Thyroid gland (tissue), 4 donors: ENCODE data around the gene NUDT21.

Source experiments
- CTCF ChIP-seq, 6 experiments: fragments of 200-600 bp in 3 of 6; fragments of 450-650 bp in 3 of 6; sonication (generic) in 3 of 6; IDR thresholded peaks; one replicate each; pipeline ENCODE4 v1.5.1; 2016 to 2019; ENCODE audit warnings: antibody characterized with exemption in 6 of 6, mild to moderate bottlenecking in 2 of 6, inconsistent platforms in 1 of 6, moderate library complexity in 1 of 6
- POLR2A ChIP-seq, 2 donors: fragments of 450-650 bp; IDR thresholded peaks; one replicate each; pipeline ENCODE4 v1.6.1; 2017; ENCODE audit warnings: antibody characterized with exemption in 2 of 2, mild to moderate bottlenecking in 2 of 2, moderate library complexity in 1 of 2

DNA sequence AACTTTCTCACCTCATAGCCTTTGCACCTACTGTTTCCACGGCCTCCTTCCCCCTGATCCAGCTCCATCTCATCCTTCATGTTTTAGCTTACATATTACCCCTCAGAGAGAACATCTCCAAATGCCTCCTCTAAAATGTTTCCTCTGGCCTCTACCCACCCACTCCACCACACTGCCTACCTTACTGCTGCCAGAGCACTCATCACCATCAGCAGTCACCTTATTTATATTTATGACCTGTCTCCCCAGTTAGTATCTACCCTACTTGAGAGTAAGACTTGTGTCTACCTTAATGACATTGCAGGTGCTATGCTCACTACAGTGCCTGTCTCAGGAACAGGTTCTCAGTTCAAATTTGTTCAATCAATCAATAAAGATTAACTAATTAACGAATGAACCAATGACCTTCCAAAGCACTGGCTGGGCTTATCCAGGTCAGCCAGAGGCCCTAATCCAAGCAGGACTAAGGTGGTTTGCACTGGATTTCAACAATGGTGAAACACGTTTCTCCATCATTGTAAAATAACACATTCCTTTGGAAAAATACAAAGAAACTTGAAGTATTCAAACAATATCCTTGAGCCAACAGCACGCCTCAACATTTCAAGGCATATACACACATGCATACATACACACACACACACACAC lies 66.9 kb downstream of the NUDT21 start:
- no peak for TF ChIP-seq POLR2A (IDR thresholded peaks at IDR 0.05)
- no peak for TF ChIP-seq CTCF (IDR thresholded peaks at IDR 0.05)
